ENCODE data around the gene USP35. TPM values are rescaled to one million over a fixed set of nuclear protein-coding genes. Genes with fewer than 3 reads are reported as not detected.

USP35 gene
- total RNA-seq, 1 experiment from 2014 or later: 6.0 TPM

DNA sequence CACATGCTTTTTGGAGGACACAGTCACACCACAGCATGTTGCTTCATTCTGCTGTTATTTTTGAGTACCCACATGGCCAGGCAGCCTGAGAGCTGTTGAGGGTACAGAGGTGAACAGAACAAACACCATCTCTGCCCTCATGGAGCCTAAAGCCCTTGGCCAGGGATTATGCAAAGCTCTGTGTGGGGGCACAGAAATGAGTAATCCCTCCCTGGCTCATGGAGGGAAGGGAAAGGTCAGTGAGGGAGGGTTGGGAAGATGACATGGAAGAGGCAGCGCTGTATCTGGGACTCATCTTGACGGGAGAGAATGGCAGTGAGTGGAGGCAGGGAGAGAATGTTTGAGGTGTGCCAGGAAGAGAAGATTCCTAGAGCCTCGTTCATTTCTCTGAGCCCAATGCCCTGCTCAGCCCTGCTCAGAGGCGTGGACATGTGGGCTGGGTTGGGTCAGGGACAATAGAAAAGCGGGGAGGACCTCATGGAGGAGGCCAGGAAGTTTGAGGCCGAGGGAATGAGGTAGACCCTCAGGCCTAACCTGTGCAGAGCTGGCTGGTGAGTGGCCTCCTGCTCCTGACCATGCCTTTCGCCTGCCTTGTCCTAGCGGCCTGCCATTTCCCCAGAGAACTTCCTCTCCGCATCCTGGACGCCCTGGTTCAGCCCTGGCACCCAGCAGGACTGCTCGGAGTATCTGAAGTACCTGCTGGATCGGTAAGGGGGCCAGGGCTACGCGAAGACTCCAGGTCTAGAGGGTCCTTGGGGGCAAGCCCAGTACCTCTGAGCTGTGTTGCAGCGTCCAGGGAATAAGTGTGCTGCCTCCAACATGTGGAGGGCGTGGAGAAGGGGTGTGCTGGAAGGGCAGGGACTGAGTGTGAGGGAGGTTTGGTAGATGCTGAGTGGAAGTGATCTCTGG lies 19.8 kb downstream of the USP35 start:
- Histone ChIP-seq H3K4me3 (replicated peaks in 1 of 2; ENCODE audit: low read depth in 1 of 2, low read length in 2 of 2) (no peak overlapping the region), H3K9me3 (ENCODE audit: control insufficient read depth in 1 of 2, insufficient read depth in 1 of 2, low read depth in 1 of 2, low read length in 2 of 2) (no peaks in the 10 kb centered on the region), H3K4me1 (ENCODE audit: control insufficient read depth in 1 of 2, insufficient read depth in 2 of 2, low read length in 2 of 2) (no peaks in the 10 kb centered on the region), H3K9me2 (ENCODE audit: insufficient read depth) (no peaks in the 10 kb centered on the region), H3K27me3 (ENCODE audit: insufficient read depth, low read length) (no peaks in the 10 kb centered on the region), H3K27ac (ENCODE audit: low read depth, low read length) (no peak overlapping the region), H2AFZ (ENCODE audit: low read depth, low read length, poor library complexity, severe bottlenecking) (no peak overlapping the region), H3K79me2 (ENCODE audit: insufficient read depth, low read length) (no peaks in the 10 kb centered on the region), H3K9ac (ENCODE audit: low read length) (no peak overlapping the region), H3K36me3 (ENCODE audit: control insufficient read depth in 1 of 2, insufficient read depth in 2 of 2, low read length in 2 of 2) (peaks cover 0 to 6% of the 10 kb centered on the region in 2 experiments; a peak in 1 of 4 replicates), H4K20me1 (ENCODE audit: insufficient read depth) (no peaks in the 10 kb centered on the region), H3K4me2 (ENCODE audit: low read length) (no peak overlapping the region)
- ChIA-PET POLR2A (no interaction called here), RAD21 (ENCODE audit: low non-redundant PET in 1 of 2, low total read pairs in 2 of 2, uncharacterized antibody in 2 of 2, unreplicated experiment in 2 of 2) (no interaction called here), CTCF (no interaction called here)
- ATAC-seq (no peak), DNase-seq (ENCODE audit: low read depth, low spot score) (no peak)
- no peak for TF ChIP-seq SRF (IDR thresholded peaks at IDR 0.05; ENCODE audit: low read depth)
- no peak for TF ChIP-seq CBX3 (IDR thresholded peaks at IDR 0.05; ENCODE audit: low read depth)
- TF ChIP-seq POLR2A (IDR thresholded peaks at IDR 0.05; ENCODE audit: borderline replicate concordance, extremely low read depth, insufficient read depth, insufficient read length): no peak
- no peak for TF ChIP-seq EZH2phosphoT487 (IDR thresholded peaks at IDR 0.05; ENCODE audit: borderline replicate concordance)
- TF ChIP-seq SP1 (IDR thresholded peaks at IDR 0.05; ENCODE audit: low read depth): no peak
- TF ChIP-seq TCF7L2 (IDR thresholded peaks at IDR 0.05; ENCODE audit: borderline replicate concordance, extremely low read depth, insufficient read depth, insufficient read length): no peak
- TF ChIP-seq SIN3A (IDR thresholded peaks at IDR 0.05; ENCODE audit: low read depth): no peak
- no peak for TF ChIP-seq ZFX (IDR thresholded peaks at IDR 0.05)
- intact Hi-C loops (cut with micrococcal nuclease): no loop called here
- no TSS peak for BruUV-seq (replicated peaks)

DNA sequence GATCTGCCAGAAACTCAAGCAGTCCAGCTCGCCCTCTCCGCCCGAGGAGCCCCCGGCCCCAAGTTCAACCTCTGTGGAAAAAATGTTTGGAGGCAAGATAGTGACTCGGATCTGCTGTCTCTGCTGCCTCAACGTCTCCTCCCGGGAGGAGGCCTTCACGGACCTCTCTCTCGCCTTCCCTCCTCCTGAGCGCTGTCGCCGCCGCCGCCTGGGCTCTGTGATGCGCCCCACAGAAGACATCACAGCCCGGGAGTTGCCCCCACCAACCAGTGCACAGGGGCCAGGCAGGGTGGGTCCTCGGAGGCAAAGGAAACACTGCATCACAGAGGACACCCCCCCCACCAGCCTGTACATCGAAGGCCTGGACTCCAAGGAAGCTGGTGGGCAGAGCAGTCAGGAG lies 20.8 kb downstream of the USP35 start:
- POLR2A ChIA-PET: interaction anchor here (1.0 kb wide), 1 partner anchor 21 kb away, joined by 8 read pairs; the partner anchor contains the start of genes KCTD21 and USP35

More for the DNA sequence above, 20.8 kb downstream of the USP35 start:
- ATAC-seq (no peak), DNase-seq (ENCODE audit: low read depth, low spot score) (no peak)
- no peak for TF ChIP-seq CBX3 (IDR thresholded peaks at IDR 0.05; ENCODE audit: low read depth)
- TF ChIP-seq RAD21 (IDR thresholded peaks at IDR 0.05; ENCODE audit: low read depth): no peak
- TF ChIP-seq ZFX (IDR thresholded peaks at IDR 0.05): no peak
- TF ChIP-seq ELF1 (IDR thresholded peaks at IDR 0.05; ENCODE audit: borderline replicate concordance, low read depth): no peak
- TF ChIP-seq, protein P1, sequence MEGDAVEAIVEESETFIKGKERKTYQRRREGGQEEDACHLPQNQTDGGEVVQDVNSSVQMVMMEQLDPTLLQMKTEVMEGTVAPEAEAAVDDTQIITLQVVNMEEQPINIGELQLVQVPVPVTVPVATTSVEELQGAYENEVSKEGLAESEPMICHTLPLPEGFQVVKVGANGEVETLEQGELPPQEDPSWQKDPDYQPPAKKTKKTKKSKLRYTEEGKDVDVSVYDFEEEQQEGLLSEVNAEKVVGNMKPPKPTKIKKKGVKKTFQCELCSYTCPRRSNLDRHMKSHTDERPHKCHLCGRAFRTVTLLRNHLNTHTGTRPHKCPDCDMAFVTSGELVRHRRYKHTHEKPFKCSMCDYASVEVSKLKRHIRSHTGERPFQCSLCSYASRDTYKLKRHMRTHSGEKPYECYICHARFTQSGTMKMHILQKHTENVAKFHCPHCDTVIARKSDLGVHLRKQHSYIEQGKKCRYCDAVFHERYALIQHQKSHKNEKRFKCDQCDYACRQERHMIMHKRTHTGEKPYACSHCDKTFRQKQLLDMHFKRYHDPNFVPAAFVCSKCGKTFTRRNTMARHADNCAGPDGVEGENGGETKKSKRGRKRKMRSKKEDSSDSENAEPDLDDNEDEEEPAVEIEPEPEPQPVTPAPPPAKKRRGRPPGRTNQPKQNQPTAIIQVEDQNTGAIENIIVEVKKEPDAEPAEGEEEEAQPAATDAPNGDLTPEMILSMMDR (IDR thresholded peaks at IDR 0.05 in 2 of 3, conservative IDR thresholded peaks at IDR 0.05 in 1 of 3; ENCODE audit: borderline replicate concordance in 1 of 3, insufficient read depth in 1 of 3, low read depth in 2 of 3, low read length in 2 of 3): no peak
- TF ChIP-seq SIN3A (IDR thresholded peaks at IDR 0.05; ENCODE audit: low read depth): no peak
- no peak for TF ChIP-seq TCF7L2 (IDR thresholded peaks at IDR 0.05; ENCODE audit: borderline replicate concordance, extremely low read depth, insufficient read depth, insufficient read length)
- TF ChIP-seq ZNF274 (IDR thresholded peaks at IDR 0.05; ENCODE audit: low read depth, low read length): no peak
- TF ChIP-seq, protein P2, sequence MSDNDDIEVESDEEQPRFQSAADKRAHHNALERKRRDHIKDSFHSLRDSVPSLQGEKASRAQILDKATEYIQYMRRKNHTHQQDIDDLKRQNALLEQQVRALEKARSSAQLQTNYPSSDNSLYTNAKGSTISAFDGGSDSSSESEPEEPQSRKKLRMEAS (IDR thresholded peaks at IDR 0.05): no peak
- Histone ChIP-seq H3K4me3 (replicated peaks in 1 of 2; ENCODE audit: low read depth in 1 of 2, low read length in 2 of 2) (no peak overlapping the region), H3K27me3 (ENCODE audit: insufficient read depth, low read length) (no peaks in the 10 kb centered on the region), H3K79me2 (ENCODE audit: insufficient read depth, low read length) (no peaks in the 10 kb centered on the region), H3K36me3 (ENCODE audit: control insufficient read depth in 1 of 2, insufficient read depth in 2 of 2, low read length in 2 of 2) (peaks cover 0 to 6% of the 10 kb centered on the region in 2 experiments; a peak in 1 of 4 replicates), H3K9ac (ENCODE audit: low read length) (no peak overlapping the region), H3K9me2 (ENCODE audit: insufficient read depth) (no peaks in the 10 kb centered on the region), H2AFZ (ENCODE audit: low read depth, low read length, poor library complexity, severe bottlenecking) (no peak overlapping the region), H3K9me3 (ENCODE audit: control insufficient read depth in 1 of 2, insufficient read depth in 1 of 2, low read depth in 1 of 2, low read length in 2 of 2) (no peaks in the 10 kb centered on the region), H3K4me1 (ENCODE audit: control insufficient read depth in 1 of 2, insufficient read depth in 2 of 2, low read length in 2 of 2) (no peaks in the 10 kb centered on the region), H3K27ac (ENCODE audit: low read depth, low read length) (no peak overlapping the region), H4K20me1 (ENCODE audit: insufficient read depth) (no peaks in the 10 kb centered on the region), H3K4me2 (ENCODE audit: low read length) (no peak overlapping the region)
- RAD21 ChIA-PET (ENCODE audit: low non-redundant PET in 1 of 2, low total read pairs in 2 of 2, uncharacterized antibody in 2 of 2, unreplicated experiment in 2 of 2): no interaction called here
- intact Hi-C loops (cut with micrococcal nuclease): no loop called here
- CTCF ChIA-PET: no interaction called here
- BruUV-seq (replicated peaks): no TSS peak
